ENCODE measurements around the gene MED29. TPM values are rescaled to one million over a fixed set of nuclear protein-coding genes. Genes with fewer than 3 reads are reported as not detected.

The MED29 gene
- total and polyA plus RNA-seq, 2 of the 4 experiments (the other 2 are of a cell fraction) = 17.6 to 28.8 TPM

GRCh38 chr19:39385629-39386411, 5.4 kb upstream of the MED29 start:
- no TSS peak for BruUV-seq (replicated peaks)
- H3K4me1 ChIP-seq (ENCODE audit: control insufficient read depth, insufficient read depth, low read length) = peaks cover 7% of the 10 kb centered on the region
- no peaks in the 10 kb centered on the region for H3K27me3 ChIP-seq (ENCODE audit: control insufficient read depth, insufficient read depth, low read length)
- H4K5ac ChIP-seq (ENCODE audit: low read depth, low read length) = no peak overlapping the region
- no peak overlapping the region for H2AK9ac ChIP-seq (replicated peaks; ENCODE audit: low read depth, low read length, poor library complexity)
- no peak overlapping the region for H3K4me3 ChIP-seq (ENCODE audit: insufficient read depth, low read depth, low read length)
- 94% methylated on average over 10 of the region's 20 CpGs; no CpG with 5 or more reads in 1 of the 2 experiments for WGBS, 2 experiments (ENCODE audit: extremely low coverage in 2 of 2, insufficient read length in 1 of 2)
- no peak overlapping the region for H3K4me2 ChIP-seq (ENCODE audit: low read depth, low read length)
- TF ChIP-seq MAFK (IDR thresholded peaks at IDR 0.05; ENCODE audit: low read depth, low read length) (no peak), CTCF (conservative IDR thresholded peaks at IDR 0.05; ENCODE audit: low read depth, low read length) (no peak), FOS (IDR thresholded peaks at IDR 0.05; ENCODE audit: low read depth, low read length) (no peak), RFX5 (IDR thresholded peaks at IDR 0.05; ENCODE audit: low read depth, low read length) (no peak), MXI1 (IDR thresholded peaks at IDR 0.05; ENCODE audit: borderline replicate concordance, low read depth, low read length) (no peak), NFE2L2 (IDR thresholded peaks at IDR 0.05; ENCODE audit: low read depth, low read length) (no peak), SMC3 (IDR thresholded peaks at IDR 0.05; ENCODE audit: low read depth, low read length) (no peak), RCOR1 (IDR thresholded peaks at IDR 0.05; ENCODE audit: insufficient replicate concordance, low read length) (no peak), CHD1 (IDR thresholded peaks at IDR 0.05; ENCODE audit: low read depth, low read length) (no peak), BHLHE40 (IDR thresholded peaks at IDR 0.05; ENCODE audit: low read depth, low read length) (no peak), POLR2A (IDR thresholded peaks at IDR 0.05; ENCODE audit: low read depth, low read length) (no peak), CEBPB (IDR thresholded peaks at IDR 0.05; ENCODE audit: low read depth, low read length) (no peak), MAZ (IDR thresholded peaks at IDR 0.05; ENCODE audit: borderline replicate concordance, low read depth, low read length) (no peak)
- TF ChIP-seq, protein P1, sequence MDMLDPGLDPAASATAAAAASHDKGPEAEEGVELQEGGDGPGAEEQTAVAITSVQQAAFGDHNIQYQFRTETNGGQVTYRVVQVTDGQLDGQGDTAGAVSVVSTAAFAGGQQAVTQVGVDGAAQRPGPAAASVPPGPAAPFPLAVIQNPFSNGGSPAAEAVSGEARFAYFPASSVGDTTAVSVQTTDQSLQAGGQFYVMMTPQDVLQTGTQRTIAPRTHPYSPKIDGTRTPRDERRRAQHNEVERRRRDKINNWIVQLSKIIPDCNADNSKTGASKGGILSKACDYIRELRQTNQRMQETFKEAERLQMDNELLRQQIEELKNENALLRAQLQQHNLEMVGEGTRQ (IDR thresholded peaks at IDR 0.05; ENCODE audit: low read depth, low read length) = no peak
- TF ChIP-seq, protein P2, sequence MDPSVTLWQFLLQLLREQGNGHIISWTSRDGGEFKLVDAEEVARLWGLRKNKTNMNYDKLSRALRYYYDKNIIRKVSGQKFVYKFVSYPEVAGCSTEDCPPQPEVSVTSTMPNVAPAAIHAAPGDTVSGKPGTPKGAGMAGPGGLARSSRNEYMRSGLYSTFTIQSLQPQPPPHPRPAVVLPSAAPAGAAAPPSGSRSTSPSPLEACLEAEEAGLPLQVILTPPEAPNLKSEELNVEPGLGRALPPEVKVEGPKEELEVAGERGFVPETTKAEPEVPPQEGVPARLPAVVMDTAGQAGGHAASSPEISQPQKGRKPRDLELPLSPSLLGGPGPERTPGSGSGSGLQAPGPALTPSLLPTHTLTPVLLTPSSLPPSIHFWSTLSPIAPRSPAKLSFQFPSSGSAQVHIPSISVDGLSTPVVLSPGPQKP (IDR thresholded peaks at IDR 0.05; ENCODE audit: borderline replicate concordance, low read depth, low read length) = no peak
- H3K14ac ChIP-seq (replicated peaks; ENCODE audit: low read depth, low read length) = no peak overlapping the region
- H3K9ac ChIP-seq (ENCODE audit: low read depth, low read length) = no peak overlapping the region
- H3K18ac ChIP-seq (ENCODE audit: low read depth, low read length) = no peak overlapping the region
- intact Hi-C loops (cut with micrococcal nuclease) = no loop called here
- no peak overlapping the region for H4K8ac ChIP-seq (ENCODE audit: low read depth in 2 of 2, low read length in 2 of 2)
- no peak overlapping the region for H2BK120ac ChIP-seq (ENCODE audit: low read depth, low read length)
- dilution Hi-C loops (cut with HindIII; ENCODE audit: low sequenced_read_pairs, unreplicated experiment) = no loop called here
- H2AFZ ChIP-seq (replicated peaks; ENCODE audit: low read length, poor library complexity) = no peak overlapping the region
- H2BK5ac ChIP-seq (ENCODE audit: low read depth, low read length, poor library complexity, severe bottlenecking) = no peak overlapping the region
- no peak overlapping the region for H3K27ac ChIP-seq (ENCODE audit: insufficient read depth, low read length)
- in situ Hi-C loops (cut with MboI; ENCODE audit: low sequenced_read_pairs) = no loop called here
- H3K9me3 ChIP-seq (ENCODE audit: control insufficient read depth, insufficient read depth, low read length) = no peaks in the 10 kb centered on the region
- H4K91ac ChIP-seq (ENCODE audit: insufficient read depth, low read depth, low read length) = no peak overlapping the region
- POLR2A ChIA-PET (ENCODE audit: unreplicated experiment) = no interaction called here
- peaks cover 15% of the 10 kb centered on the region for H3K9me1 ChIP-seq (ENCODE audit: insufficient read depth, low read length)
- H2BK20ac ChIP-seq (ENCODE audit: low read depth, low read length) = no peak overlapping the region
- no peak overlapping the region for H3K4ac ChIP-seq (ENCODE audit: low read depth, low read length)
- H3K23ac ChIP-seq (ENCODE audit: low read depth, low read length) = no peak overlapping the region
- H3K36me3 ChIP-seq (ENCODE audit: control insufficient read depth, insufficient read depth, low read length) = peaks cover 71% of the 10 kb centered on the region
- CTCF ChIA-PET = no interaction called here
- ATAC-seq (ENCODE audit: low read depth) (no peak), DNase-seq (no peak)
- H3K56ac ChIP-seq (ENCODE audit: extremely low read depth, insufficient read depth, low read length) = no peak overlapping the region
- no peak overlapping the region for H2AK5ac ChIP-seq (ENCODE audit: low read depth, low read length)
- peaks cover 4% of the 10 kb centered on the region for H4K20me1 ChIP-seq (ENCODE audit: insufficient read depth, low read length)
- peaks cover 16 to 49% of the 10 kb centered on the region in 2 experiments for H3K79me1 ChIP-seq (ENCODE audit: low read depth in 1 of 2, low read length in 2 of 2)
- H2BK15ac ChIP-seq (ENCODE audit: low read depth, low read length) = no peak overlapping the region
